Mesenchymal stem cell (in vitro differentiated cells and primary cell): ENCODE results near the gene ELMO1.

Experiments
- DNase-seq: peaks from one replicate; pipeline ENCODE4 v3.0.0-alpha.2; 2013
- H2AFZ ChIP-seq: one replicate; pipeline ENCODE4 v1.6.1; 2013; ENCODE audit warnings: low read depth, mild to moderate bottlenecking, control low read depth, inconsistent platforms, low read length, moderate library complexity
- H2AK5ac ChIP-seq: 2 replicates; pipeline ENCODE4 v1.6.1; 2013; ENCODE audit warnings: low read length, moderate library complexity, mild to moderate bottlenecking, inconsistent platforms; ENCODE audit not compliant: severe bottlenecking
- H2BK120ac ChIP-seq: one replicate; pipeline ENCODE4 v1.6.1; 2013; ENCODE audit warnings: low read depth, mild to moderate bottlenecking, inconsistent platforms, low read length, moderate library complexity
- H2BK12ac ChIP-seq, 2 experiments: one replicate each; pipeline ENCODE4 v1.6.1; 2013; ENCODE audit warnings: inconsistent platforms in 2 of 2, low read length in 2 of 2, mild to moderate bottlenecking in 2 of 2, moderate library complexity in 2 of 2, control low read depth in 1 of 2
- H2BK15ac ChIP-seq: one replicate; pipeline ENCODE4 v1.6.1; 2013; ENCODE audit warnings: mild to moderate bottlenecking, low read depth, inconsistent platforms; ENCODE audit not compliant: poor library complexity, severe bottlenecking
- H2BK5ac ChIP-seq: 2 replicates; pipeline ENCODE4 v1.6.1; 2013; ENCODE audit warnings: low read depth, mild to moderate bottlenecking, low read length, control low read depth, inconsistent platforms; ENCODE audit not compliant: poor library complexity, severe bottlenecking
- H3K14ac ChIP-seq, 2 experiments: one replicate each; pipeline ENCODE4 v1.6.1; 2013; ENCODE audit warnings: inconsistent platforms in 2 of 2, low read length in 2 of 2, control low read depth in 1 of 2, mild to moderate bottlenecking in 1 of 2, moderate library complexity in 1 of 2
- H3K18ac ChIP-seq, 2 experiments: one replicate each; pipeline ENCODE4 v1.6.1; 2013; ENCODE audit warnings: inconsistent platforms in 2 of 2, low read length in 2 of 2, control low read depth in 1 of 2, low read depth in 1 of 2, mild to moderate bottlenecking in 1 of 2
- H3K23ac ChIP-seq, 2 experiments: one replicate each; pipeline ENCODE4 v1.6.1; 2013; ENCODE audit warnings: inconsistent platforms in 2 of 2, low read length in 2 of 2, mild to moderate bottlenecking in 2 of 2, moderate library complexity in 2 of 2, control low read depth in 1 of 2
- H3K27ac ChIP-seq: 2 replicates; pipeline ENCODE4 v1.5.1; 2013; ENCODE audit warnings: mild to moderate bottlenecking, moderate library complexity, low read length, control low read depth, inconsistent platforms; ENCODE audit not compliant: poor library complexity, severe bottlenecking
- H3K27me3 ChIP-seq, 2 experiments: 2 replicates each; pipeline versions ENCODE4 v1.6.1 to v1.7.0; 2013; ENCODE audit warnings: low read length in 2 of 2, mild to moderate bottlenecking in 2 of 2, moderate library complexity in 2 of 2, control low read depth in 1 of 2, inconsistent platforms in 1 of 2; ENCODE audit not compliant: control insufficient read depth in 1 of 2, insufficient read depth in 1 of 2
- H3K36me3 ChIP-seq, 2 experiments: 2 replicates each; pipeline versions ENCODE4 v1.6.1 to v1.7.0; 2013; ENCODE audit warnings: low read length in 2 of 2, control low read depth in 1 of 2, inconsistent platforms in 1 of 2, low read depth in 1 of 2, mild to moderate bottlenecking in 1 of 2; ENCODE audit not compliant: insufficient read depth in 2 of 2, control insufficient read depth in 1 of 2
- H3K4ac ChIP-seq, 2 experiments: one replicate each; pipeline ENCODE4 v1.6.1; 2013; ENCODE audit warnings: inconsistent platforms in 2 of 2, low read length in 2 of 2, mild to moderate bottlenecking in 2 of 2, moderate library complexity in 2 of 2, control low read depth in 1 of 2, low read depth in 1 of 2
- H3K4me1 ChIP-seq: 2 replicates; pipeline ENCODE4 v1.6.1; 2013; ENCODE audit warnings: low read depth, low read length, control low read depth; ENCODE audit not compliant: control insufficient read depth, insufficient read depth
- H3K4me2 ChIP-seq: 2 replicates; pipeline ENCODE4 v1.6.1; 2013; ENCODE audit warnings: low read length, mild to moderate bottlenecking, inconsistent platforms; ENCODE audit not compliant: poor library complexity, severe bottlenecking
- H3K4me3 ChIP-seq, 2 experiments: 2 replicates each; pipeline versions ENCODE4 v1.5.1 to v1.7.0; 2013; ENCODE audit warnings: low read length in 2 of 2, mild to moderate bottlenecking in 2 of 2, control low read depth in 1 of 2, low read depth in 1 of 2; ENCODE audit not compliant: insufficient read depth in 1 of 2
- H3K79me1 ChIP-seq: replicated peaks from 2 replicates; pipeline ENCODE4 v1.6.1; 2013; ENCODE audit warnings: mild to moderate bottlenecking, control low read depth, low read length, inconsistent platforms; ENCODE audit not compliant: poor library complexity, severe bottlenecking
- H3K9ac ChIP-seq: 2 replicates; pipeline ENCODE4 v1.7.0; 2013; ENCODE audit warnings: mild to moderate bottlenecking, low read length, moderate library complexity
- H3K9me3 ChIP-seq: 2 replicates; pipeline ENCODE4 v1.7.0; 2013; ENCODE audit warnings: mild to moderate bottlenecking, low read length; ENCODE audit not compliant: control insufficient read depth
- H4K8ac ChIP-seq: one replicate; pipeline ENCODE4 v1.6.1; 2013; ENCODE audit warnings: inconsistent platforms, mild to moderate bottlenecking, low read length, moderate library complexity
- H4K91ac ChIP-seq: one replicate; pipeline ENCODE4 v1.6.1; 2013; ENCODE audit warnings: mild to moderate bottlenecking, low read length, inconsistent platforms
- WGBS: methylation state at CpG from one replicate; pipeline ENCODE4 v1.1.7; 2013; ENCODE audit warnings: mixed read lengths; 5-methylcytosine and 5-hydroxymethylcytosine counted together

Gene ELMO1

DNA sequence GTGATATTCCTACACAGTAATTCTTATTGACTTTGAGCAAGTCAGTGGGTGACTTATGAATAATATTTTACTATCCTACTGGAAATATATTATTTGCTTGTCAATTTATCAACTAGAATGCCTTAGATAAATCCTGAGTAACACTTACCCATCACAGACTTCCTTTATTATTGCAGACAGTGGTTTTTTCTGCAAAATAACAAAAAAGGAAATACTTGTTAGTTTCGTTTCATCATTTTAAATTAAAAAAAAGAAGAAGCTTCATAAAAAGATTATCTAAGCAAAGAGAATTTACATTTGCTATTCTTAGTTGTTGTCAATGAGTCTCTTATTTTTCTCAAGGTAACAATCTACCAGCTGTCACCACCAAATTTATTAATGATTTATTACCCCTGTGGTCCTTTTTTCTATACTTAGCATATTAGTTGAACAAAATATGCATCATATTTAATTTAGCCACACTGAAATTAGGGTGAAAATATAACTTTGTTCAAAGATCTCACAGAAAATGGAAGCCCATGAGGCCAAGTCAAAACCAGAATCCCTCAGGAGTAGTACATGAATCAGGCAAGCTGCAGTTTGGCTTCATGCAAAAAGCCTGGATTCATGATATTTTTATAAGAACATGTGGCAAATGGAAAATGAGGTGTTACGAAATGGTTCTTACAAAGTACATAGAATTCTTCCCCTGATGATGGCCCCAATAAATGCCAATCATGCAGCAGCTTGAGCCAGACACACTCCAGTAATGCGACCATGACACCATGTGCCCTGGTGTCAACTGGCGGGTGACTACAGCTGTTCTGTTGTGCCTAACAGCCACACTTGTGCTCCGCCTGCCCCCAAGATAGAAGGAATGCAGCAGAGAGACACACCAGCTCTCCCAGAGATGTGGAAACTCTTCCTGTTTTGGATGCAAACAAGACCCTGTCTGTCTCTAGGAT, 132.6 kb downstream of the ELMO1 start:
- Histone ChIP-seq H3K27ac (no peak overlapping the region), H3K4me2 (no peak overlapping the region), H3K4ac (no peak overlapping the region), H3K9me3 (no peaks in the 10 kb centered on the region), H3K9ac (no peak overlapping the region), H3K36me3 (no peaks in the 10 kb centered on the region), H2AFZ (no peak overlapping the region), H2BK12ac (no peak overlapping the region), H2AK5ac (no peak overlapping the region), H2BK120ac (no peak overlapping the region), H3K4me1 (no peaks in the 10 kb centered on the region), H3K4me3 (no peak overlapping the region), H4K91ac (no peak overlapping the region), H2BK5ac (no peak overlapping the region), H3K14ac (no peak overlapping the region), H4K8ac (no peak overlapping the region), H3K18ac (no peak overlapping the region), H2BK15ac (no peak overlapping the region), H3K23ac (no peak overlapping the region), H3K79me1 (no peaks in the 10 kb centered on the region), H3K27me3 (no peaks in the 10 kb centered on the region)
- DNase-seq, result no peak
- WGBS, result 72% methylated on average over 4 of the region's 5 CpGs

DNA sequence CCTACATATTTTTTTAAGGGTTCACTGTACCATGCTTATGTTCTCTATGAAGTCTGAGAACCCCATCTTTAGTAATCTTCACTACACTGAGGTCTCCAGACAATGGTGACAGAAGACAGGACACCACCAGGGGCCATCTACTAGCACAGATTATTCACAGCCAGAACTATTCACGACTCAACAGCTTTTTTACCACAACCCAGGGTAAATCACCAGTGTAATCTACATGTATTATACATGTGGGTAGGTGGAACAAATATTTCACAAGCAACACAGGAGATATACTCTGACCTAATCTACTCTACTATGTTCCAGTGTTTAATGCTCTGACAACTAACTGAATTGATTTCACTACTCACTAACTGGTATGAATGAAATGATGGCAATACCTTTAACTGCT, 136.1 kb downstream of the ELMO1 start:
- Histone ChIP-seq H2BK120ac (no peak overlapping the region), H2BK12ac (no peak overlapping the region), H2AK5ac (no peak overlapping the region), H3K4me2 (no peak overlapping the region), H3K9me3 (no peaks in the 10 kb centered on the region), H3K27me3 (no peaks in the 10 kb centered on the region), H3K4ac (no peak overlapping the region), H4K8ac (no peak overlapping the region), H2BK15ac (no peak overlapping the region), H3K4me3 (no peak overlapping the region), H3K27ac (no peak overlapping the region), H3K36me3 (no peaks in the 10 kb centered on the region), H3K4me1 (no peaks in the 10 kb centered on the region), H3K79me1 (no peaks in the 10 kb centered on the region), H3K23ac (no peak overlapping the region), H3K14ac (no peak overlapping the region), H2BK5ac (no peak overlapping the region), H4K91ac (no peak overlapping the region), H2AFZ (no peak overlapping the region), H3K18ac (no peak overlapping the region), H3K9ac (no peak overlapping the region)
- no CpG with 5 or more reads among the region's 1 CpG for WGBS
- DNase-seq, result peak; percentile 28

DNA sequence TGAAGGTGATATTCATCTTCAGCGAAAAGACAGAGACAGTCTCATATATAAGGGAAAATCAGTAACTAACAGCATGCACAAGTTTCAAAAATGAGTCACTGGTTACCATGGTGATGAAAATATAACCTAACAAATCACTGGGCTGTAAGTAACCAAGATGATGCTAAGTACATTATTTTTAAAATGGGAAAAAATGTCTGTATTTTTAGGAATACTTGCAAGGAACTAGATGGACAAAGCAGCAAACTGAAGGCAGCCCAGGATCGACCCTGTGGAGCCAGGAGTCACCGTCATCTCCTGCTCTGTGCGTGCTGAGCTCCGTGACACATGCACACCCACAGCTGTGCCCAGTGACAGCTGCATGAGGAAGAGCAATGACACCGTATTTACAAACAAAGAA, 137.3 kb downstream of the ELMO1 start:
- no peak overlapping the region for H2BK15ac ChIP-seq
- no peak overlapping the region for H4K91ac ChIP-seq
- peak overlapping the region; percentile 50 for H3K9ac ChIP-seq
- no peak overlapping the region for H2AK5ac ChIP-seq
- H2AFZ ChIP-seq, result no peak overlapping the region
- H3K4me3 ChIP-seq, result no peak overlapping the region
- H2BK120ac ChIP-seq, result no peak overlapping the region
- H4K8ac ChIP-seq, result no peak overlapping the region
- H3K36me3 ChIP-seq, result no peaks in the 10 kb centered on the region
- no peak overlapping the region for H3K23ac ChIP-seq
- H2BK5ac ChIP-seq, result no peak overlapping the region
- no peaks in the 10 kb centered on the region for H3K27me3 ChIP-seq
- no peak overlapping the region for H3K14ac ChIP-seq
- H3K79me1 ChIP-seq, result no peaks in the 10 kb centered on the region
- H3K4ac ChIP-seq, result no peak overlapping the region
- WGBS, result 19% methylated on average over 5 of the region's 6 CpGs
- no peaks in the 10 kb centered on the region for H3K9me3 ChIP-seq
- peak; percentile 87 for DNase-seq
- no peak overlapping the region for H3K27ac ChIP-seq
- no peak overlapping the region for H3K18ac ChIP-seq
- H2BK12ac ChIP-seq, result no peak overlapping the region
- no peak overlapping the region for H3K4me2 ChIP-seq
- H3K4me1 ChIP-seq, result no peaks in the 10 kb centered on the region

DNA sequence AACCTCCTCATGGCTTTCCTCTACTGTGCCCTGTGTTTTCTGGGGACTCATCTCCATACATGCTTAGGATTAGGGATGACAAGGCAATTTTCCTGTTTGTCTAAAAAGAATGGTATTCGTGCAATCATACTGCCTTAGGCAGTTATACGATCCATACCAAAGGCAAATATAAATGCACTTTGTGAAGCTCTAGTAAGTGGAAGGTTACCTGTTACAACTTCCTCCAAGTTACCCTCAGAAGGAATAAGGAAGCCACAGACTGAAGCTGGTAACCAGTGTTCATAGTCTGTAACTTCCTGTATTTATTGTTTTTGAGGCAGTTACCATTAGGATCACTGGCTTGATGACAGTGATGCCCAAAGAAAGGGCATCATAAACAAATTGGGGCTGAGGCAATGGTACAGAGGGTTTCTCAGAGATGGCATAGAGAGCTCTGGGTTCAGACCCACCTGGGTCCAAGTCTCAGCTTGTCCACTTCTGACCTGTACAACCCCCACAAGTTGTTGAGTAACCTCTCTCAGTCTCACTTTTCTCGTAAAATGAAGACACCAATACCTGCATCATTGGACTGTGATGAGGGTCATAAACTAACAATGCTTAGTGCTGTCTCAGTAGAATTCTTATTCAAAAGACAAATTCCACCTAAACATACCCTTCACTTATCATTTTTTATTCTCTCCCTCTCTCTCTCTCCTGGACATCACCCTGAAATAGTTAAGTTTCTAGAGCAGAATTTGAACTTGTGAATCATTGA, 138.2 kb downstream of the ELMO1 start:
- H3K18ac ChIP-seq, result no peak overlapping the region
- no peak for DNase-seq
- no peak overlapping the region for H3K14ac ChIP-seq
- H3K23ac ChIP-seq, result no peak overlapping the region
- no peak overlapping the region for H3K4ac ChIP-seq
- no peak overlapping the region for H2BK5ac ChIP-seq
- H2AK5ac ChIP-seq, result no peak overlapping the region
- H3K27me3 ChIP-seq, result no peaks in the 10 kb centered on the region
- H2BK12ac ChIP-seq, result no peak overlapping the region
- no peak overlapping the region for H2BK120ac ChIP-seq
- H3K4me1 ChIP-seq, result no peaks in the 10 kb centered on the region
- H2BK15ac ChIP-seq, result no peak overlapping the region
- 100% methylated on average over 3 of the region's 3 CpGs for WGBS
- no peak overlapping the region for H3K27ac ChIP-seq
- no peak overlapping the region for H3K4me3 ChIP-seq
- no peaks in the 10 kb centered on the region for H3K79me1 ChIP-seq
- no peaks in the 10 kb centered on the region for H3K9me3 ChIP-seq
- peak overlapping the region; percentile 50 for H3K9ac ChIP-seq
- H3K4me2 ChIP-seq, result no peak overlapping the region
- H4K91ac ChIP-seq, result no peak overlapping the region
- H4K8ac ChIP-seq, result no peak overlapping the region
- no peaks in the 10 kb centered on the region for H3K36me3 ChIP-seq
- H2AFZ ChIP-seq, result no peak overlapping the region
